DMS53 (cell line): ENCODE results near the gene MED27.

Experiments
- DNase-seq: peaks from one replicate; lab custom pipeline; 2025; lab: John Stamatoyannopoulos, UW

MED27 gene

GRCh38 chr9:131965103-131965502, 114.6 kb downstream of the MED27 start:
- DNase-seq: no peak

DNA sequence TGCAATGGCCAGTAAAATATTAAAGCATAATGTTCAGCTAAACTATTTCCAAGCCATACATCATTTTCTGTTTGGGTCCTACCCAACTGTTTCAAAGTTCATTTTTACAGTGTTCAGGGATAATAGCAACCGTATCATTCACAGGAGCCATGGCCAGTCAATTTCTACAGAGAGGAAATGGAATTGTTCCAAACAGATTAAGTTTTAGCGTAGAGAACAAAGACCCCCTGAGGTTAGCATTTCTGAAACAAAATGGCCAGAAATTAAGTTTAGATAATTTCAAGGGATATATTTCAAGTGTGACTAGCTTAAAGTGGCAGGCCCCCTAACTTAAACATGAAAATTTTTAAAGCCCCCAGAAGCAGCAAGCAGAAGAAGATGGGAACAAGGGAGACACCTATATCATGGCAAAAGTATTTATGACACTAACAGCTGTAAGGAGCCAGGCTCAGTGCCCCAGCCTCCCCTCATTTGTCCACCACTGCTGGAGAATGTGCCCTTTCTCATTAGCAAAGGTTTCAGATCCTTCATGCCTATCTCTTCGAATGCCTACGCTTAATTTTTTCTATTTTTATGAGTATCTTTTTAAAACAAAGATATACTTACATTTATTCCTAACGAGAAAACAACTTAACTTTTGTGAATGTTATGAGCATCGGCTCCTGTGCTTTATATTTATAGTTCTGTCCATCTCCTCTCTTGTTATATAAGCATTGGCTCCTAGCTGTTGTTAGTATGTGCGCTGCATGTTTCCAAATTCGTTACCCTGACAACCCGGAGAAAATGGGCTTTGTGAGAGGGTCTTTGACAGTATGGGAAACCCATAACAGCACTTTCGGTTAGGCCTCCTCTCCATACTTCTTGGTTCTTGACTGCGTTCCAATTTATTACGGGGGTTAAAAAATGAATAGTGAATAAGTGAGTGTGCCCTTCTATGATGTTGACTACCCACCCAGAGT, 116.3 kb downstream of the MED27 start:
- DNase-seq: no peak

DNA sequence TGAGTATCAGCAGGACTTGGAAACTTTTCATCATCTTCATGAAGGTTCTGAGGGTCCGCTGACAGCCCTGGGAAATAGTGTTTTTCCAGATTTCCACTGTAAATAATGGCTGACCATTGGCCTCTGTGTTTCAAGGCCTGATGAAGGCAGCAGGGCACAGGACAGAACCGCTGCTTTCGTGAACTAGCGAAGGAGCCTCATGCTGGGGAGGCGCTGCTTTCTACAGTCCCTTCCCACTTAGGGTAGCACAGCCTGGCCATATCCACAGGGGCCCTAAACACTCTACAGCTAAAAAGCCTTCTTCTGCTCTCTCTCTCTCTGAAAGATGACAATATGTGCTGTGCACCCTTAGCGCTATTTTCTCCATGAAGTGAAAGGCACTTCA, 118.2 kb downstream of the MED27 start:
- no peak for DNase-seq

DNA sequence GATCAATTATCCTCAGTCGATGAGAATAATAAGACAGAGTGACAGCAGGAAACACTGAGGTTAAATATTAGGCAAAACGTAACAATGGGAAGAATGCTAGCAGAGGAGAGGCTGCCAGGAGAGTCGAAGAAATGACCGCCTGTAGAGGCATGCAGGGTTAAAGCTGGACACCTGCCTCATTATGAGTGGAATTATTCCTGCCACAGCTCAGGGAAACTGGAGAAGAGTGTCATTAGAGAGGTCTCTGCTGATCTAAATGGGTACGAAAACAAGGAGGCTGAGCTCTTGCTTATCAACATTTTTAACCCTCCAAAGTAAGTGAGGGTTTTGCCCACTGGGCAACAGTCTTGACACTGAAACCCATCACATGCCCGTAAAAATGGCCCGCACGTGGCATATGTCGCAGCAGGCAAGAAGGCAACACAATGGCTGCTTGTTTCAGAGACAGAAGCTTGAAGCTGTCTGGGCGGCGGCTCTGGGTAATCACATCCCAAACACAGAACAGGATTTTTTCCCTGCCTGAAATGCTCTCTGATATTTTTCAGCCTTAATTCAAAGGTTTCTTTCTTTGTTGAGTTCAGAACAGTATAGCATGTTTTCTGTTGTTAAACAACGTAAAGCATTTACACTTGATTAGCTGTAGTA, 118.7 kb downstream of the MED27 start:
- DNase-seq: no peak

GRCh38 chr9:131960311-131960710, 119.4 kb downstream of the MED27 start:
- DNase-seq: no peak

DNA sequence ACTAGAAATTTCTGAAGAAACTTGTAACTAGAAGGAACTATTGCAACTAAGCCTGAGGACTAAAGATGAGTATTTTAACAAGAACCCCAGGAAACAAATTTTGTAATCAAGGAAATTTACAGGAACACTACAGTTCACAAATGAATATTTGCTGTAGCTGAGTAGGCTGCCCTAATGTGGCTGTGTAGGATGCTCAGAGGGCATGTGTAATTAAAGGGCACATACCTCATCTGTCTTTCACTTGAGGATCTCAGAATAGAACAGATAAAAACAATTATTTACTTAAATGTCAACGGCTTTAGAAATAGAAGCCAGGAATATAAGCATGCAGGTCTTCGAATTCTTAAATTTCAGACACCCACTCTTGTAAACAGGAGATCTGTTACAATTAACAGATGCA, 119.8 kb downstream of the MED27 start:
- DNase-seq: no peak

DNA sequence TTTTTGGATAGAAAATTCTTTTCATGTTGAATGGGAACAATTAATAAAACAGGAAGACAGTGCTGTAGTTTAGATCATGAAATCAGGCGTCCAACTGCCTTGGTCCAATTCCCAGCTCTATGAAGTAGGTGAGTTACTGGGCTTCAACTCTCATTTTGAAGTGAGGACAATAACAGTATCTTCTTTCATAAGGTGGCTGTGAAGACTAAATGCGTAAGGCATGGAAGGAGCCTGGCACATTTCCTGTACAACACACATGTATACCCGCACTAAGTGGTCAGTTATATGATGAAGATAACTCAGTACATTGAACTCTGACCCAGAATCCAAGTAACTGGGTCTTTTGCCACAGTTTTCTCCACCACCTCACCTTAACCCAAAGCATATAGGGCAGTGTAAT, 120.6 kb downstream of the MED27 start:
- DNase-seq: no peak

DNA sequence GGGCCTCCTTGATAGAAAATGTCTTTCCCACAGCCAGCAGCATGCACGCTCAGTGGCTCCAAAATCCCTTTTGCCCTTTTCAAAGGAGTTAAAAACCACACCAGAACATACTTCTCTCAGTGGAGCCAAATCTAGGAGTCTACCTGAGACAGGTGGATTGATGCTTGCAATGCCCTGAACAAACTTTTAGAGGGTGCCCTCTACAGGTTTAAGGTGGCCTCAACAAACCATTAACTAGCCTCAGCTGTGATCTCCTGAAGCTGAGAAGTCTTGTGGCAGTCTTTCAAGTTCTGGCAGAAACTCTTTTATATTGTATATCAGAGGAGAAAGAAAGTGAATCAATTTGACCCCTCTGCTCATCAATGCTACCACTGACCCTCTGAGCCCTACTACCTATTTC, 125.4 kb downstream of the MED27 start:
- DNase-seq: peak; percentile 44

DNA sequence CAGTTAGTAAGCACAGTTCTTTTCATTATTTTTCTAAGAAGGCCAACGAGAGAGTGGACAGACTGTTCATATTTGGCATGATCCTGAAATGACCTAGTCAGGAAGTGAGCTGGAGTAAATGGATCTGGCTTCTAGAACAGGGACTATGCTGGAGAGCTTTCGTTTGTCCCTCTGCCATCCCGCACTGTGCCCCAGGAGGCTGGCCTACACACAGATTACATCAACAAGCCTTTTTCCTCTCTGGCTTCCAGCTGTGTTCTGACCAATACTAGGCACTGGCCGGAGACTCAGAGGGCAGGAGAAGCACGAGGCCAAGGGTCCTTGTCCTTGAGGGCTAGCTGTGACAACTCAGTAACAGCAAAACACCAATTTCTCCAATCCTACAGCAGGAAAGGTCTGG, 127.8 kb downstream of the MED27 start:
- no peak for DNase-seq

GRCh38 chr9:131951155-131951554, 128.5 kb downstream of the MED27 start:
- no peak for DNase-seq

DNA sequence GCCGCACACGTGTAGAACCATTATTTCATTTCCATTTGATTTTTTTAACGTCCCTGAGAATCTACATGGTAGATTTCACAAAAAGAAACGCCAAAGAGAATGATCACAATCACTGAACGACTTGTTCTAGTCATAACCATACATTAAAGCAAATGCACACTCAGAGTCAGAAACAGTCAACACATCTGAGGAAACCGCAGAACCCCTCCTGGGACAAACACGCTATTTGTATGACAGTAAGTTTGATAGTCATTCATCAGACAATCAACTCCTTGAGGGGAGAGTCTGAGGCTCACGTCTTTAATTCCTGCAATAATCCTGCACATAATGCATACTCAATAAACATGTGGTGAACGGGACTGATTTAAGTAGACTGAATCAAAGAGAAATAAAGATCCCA, 129.2 kb downstream of the MED27 start:
- no peak for DNase-seq

GRCh38 chr9:131946180-131946579, 133.5 kb downstream of the MED27 start:
- no peak for DNase-seq

DNA sequence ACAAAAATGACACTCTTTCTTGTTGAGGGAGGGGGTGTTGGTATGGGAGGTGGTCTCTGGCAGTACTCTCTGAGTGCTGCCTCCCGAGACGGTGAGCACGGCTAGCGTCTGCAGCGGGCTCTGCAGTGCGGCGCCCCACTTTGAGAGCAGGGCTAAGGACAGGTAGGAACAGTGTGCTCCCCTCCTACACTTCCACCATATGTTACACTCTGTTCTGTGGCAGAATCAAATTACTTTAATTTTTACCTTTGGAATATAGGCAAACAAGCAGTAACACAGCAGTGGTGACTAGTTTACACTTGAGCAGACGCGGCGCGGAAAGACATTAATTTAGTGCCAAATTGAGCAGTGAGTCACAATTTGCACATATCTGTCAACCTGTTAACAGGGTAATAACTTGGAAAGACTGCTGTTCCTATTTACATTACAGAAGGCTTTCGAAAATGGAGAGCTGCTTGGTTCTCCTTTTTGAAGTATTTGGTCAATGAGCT, 136.3 kb downstream of the MED27 start:
- no peak for DNase-seq

DNA sequence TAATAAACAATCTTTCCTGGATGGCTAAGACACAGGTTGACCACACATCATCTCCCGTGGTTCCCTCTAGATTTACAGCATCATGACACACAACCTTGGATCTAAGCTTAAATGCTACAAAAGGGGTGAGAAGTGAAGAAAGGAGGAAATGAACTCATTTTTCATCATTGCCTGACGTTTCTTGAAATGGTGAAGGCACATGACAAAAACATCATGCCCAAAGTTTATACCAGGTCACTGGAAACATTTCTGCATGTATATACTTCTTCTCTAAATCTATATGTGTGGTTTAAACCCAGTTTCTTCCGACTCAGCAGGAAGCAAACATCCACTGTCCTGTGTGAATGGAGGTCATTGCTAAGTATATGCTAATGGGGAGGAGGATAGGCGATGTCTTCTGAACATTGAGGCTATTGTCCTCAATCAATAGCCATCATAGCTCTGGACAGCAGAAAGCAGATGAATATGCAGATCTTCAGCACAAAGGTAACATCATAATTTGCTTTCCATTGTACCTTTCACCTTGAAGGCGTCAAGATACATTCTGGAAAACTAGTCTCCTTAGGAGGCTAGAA, 137.4 kb downstream of the MED27 start:
- DNase-seq: no peak

GRCh38 chr9:131937451-131937850, 142.2 kb downstream of the MED27 start:
- no peak for DNase-seq

GRCh38 chr9:131936929-131937328, 142.7 kb downstream of the MED27 start:
- no peak for DNase-seq

- DNase-seq: no peak
These were observed 145.0 kb downstream of the MED27 start for GRCh38 chr9:131934673-131935072.

GRCh38 chr9:131927091-131927490, 152.6 kb downstream of the MED27 start:
- DNase-seq: no peak

DNA sequence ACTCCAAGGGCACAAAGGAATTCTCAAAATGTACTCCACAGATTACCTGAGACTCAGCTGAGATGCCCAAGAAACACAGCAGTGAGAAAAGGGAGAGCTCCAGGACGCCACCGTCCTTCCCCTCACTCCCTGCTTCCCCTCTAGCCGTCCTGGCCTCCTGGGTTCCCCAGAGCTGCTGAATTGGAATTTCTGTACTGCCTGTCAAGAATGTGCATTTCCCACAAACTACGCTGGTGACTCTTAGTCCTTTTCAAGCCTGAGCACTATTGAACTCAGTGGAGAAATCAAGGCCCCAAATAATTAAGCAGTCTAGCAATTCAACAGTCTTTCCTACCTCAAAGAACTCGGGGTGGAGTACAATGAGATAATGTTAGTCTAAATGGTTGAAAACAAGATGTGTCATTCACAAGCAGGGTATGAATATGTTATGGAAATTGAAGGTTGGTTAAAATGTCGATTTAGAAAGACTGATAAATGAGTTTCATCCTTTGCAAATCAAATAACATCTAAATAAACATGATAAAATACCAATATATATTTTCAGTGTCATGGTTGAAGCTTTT, 153.2 kb downstream of the MED27 start:
- no peak for DNase-seq

- no peak for DNase-seq
These were observed 153.9 kb downstream of the MED27 start for GRCh38 chr9:131925677-131926177.

DNA sequence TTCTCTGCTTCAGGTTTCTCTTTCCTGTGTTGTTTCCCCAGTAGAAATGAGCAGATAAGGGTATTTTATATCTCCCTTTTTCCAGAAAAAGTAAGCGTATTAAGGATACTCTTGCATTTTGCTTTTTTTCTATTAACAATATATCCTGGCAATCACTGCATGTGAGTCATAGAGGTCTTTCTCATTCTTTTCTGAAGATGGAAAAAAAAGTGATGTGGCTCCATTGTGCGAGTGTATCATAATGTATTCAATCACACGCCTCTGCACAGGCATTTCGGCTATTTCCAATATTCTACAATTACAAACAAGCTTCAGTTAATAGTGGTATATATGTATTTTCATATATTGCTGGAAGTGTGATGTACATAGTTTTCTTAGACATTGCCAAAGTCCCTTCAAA, 155.9 kb downstream of the MED27 start:
- no peak for DNase-seq

DNA sequence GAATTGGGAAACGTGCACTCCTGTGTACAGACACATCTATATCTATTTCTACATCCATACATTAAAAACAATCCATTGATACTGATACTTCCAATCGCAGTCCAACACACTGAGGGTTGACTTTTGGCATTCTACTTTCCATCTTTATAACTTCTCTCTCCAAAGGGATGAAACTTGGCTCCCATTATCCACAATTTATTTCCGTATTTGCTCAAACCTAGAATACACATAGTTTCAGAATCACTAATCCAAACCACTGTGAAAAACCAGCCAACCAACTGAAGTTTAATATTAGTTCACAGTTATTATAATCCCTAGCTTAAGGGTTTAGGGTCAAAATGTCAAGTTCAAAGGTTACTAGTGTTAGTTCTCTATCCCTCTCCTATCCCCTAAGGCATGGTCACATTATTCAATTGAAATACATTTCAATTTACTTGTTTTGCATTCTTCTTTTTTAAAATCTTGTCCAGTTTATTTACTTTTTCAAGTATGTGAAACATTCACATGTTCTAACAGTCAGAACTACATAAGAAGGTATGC, 156.5 kb downstream of the MED27 start:
- no peak for DNase-seq
